Osteocyte (in vitro differentiated cells): ENCODE measurements around the gene NPM3. TPM values are rescaled to one million over a fixed set of nuclear protein-coding genes. Genes with fewer than 3 reads are reported as not detected.
A peak's percentile ranks its signal among the peaks of the same experiment; 100 is the strongest.

ENCODE experiments used
- DNase-seq: peaks from one replicate; pipeline ENCODE4 v3.0.0; 2021; ENCODE audit warnings: mixed read lengths; ENCODE audit not compliant: unreplicated experiment; ENCODE audit errors: extremely low spot score
- H3K27ac Mint-ChIP-seq: one replicate; pipeline ENCODE4 v1.8.0; 2021; ENCODE audit warnings: mild to moderate bottlenecking, mixed read lengths; ENCODE audit not compliant: unreplicated experiment
- H3K27me3 Mint-ChIP-seq: one replicate; pipeline ENCODE4 v1.8.0; 2021; ENCODE audit warnings: mixed read lengths; ENCODE audit not compliant: unreplicated experiment
- H3K36me3 Mint-ChIP-seq: one replicate; pipeline ENCODE4 v1.8.0; 2021; ENCODE audit warnings: mixed read lengths; ENCODE audit not compliant: unreplicated experiment
- H3K4me1 Mint-ChIP-seq: one replicate; pipeline ENCODE4 v1.8.0; 2021; ENCODE audit warnings: mixed read lengths; ENCODE audit not compliant: unreplicated experiment
- H3K4me3 Mint-ChIP-seq: one replicate; pipeline ENCODE4 v1.8.0; 2021; ENCODE audit warnings: mild to moderate bottlenecking, moderate library complexity, mixed read lengths; ENCODE audit not compliant: unreplicated experiment
- H3K9me3 Mint-ChIP-seq: one replicate; pipeline ENCODE4 v1.8.0; 2021; ENCODE audit warnings: mixed read lengths; ENCODE audit not compliant: unreplicated experiment
- total RNA-seq: library from RNA; stranded (reverse); gene quantifications from 2 replicates; pipeline ENCODE4 v1.2.1, GENCODE V29; 2021
- TF ChIP-seq, protein P1 (sequence below): fragments of 200-600 bp; sonication (generic); IDR thresholded peaks from 2 replicates; pipeline ENCODE4 v1.5.0; 2021; ENCODE audit warnings: antibody characterized with exemption, mild to moderate bottlenecking, moderate library complexity

Gene NPM3
- total RNA-seq, 1 donor from 2014 or later: 35.6 TPM

GRCh38 chr10:101774589-101775272, 8.5 kb downstream of the NPM3 start:
- TF ChIP-seq, protein P1, sequence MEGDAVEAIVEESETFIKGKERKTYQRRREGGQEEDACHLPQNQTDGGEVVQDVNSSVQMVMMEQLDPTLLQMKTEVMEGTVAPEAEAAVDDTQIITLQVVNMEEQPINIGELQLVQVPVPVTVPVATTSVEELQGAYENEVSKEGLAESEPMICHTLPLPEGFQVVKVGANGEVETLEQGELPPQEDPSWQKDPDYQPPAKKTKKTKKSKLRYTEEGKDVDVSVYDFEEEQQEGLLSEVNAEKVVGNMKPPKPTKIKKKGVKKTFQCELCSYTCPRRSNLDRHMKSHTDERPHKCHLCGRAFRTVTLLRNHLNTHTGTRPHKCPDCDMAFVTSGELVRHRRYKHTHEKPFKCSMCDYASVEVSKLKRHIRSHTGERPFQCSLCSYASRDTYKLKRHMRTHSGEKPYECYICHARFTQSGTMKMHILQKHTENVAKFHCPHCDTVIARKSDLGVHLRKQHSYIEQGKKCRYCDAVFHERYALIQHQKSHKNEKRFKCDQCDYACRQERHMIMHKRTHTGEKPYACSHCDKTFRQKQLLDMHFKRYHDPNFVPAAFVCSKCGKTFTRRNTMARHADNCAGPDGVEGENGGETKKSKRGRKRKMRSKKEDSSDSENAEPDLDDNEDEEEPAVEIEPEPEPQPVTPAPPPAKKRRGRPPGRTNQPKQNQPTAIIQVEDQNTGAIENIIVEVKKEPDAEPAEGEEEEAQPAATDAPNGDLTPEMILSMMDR: no peak

GRCh38 chr10:101773923-101774588, 9.2 kb downstream of the NPM3 start:
- Mint-ChIP-seq H3K27me3 (peaks cover 69% of the 10 kb centered on the region), H3K27ac (no peak overlapping the region), H3K36me3 (no peaks in the 10 kb centered on the region), H3K4me1 (peaks cover 16% of the 10 kb centered on the region), H3K9me3 (no peaks in the 10 kb centered on the region), H3K4me3 (no peak overlapping the region)
- TF ChIP-seq, protein P1: no peak
- no peak for DNase-seq

More at GRCh38 chr10:101774589-101775272, 8.5 kb downstream of the NPM3 start:
- no peaks in the 10 kb centered on the region for H3K9me3 Mint-ChIP-seq
- peaks cover 22% of the 10 kb centered on the region for H3K4me1 Mint-ChIP-seq
- H3K4me3 Mint-ChIP-seq: peak overlapping the region; percentile 42
- DNase-seq: peak; percentile 81
- peaks cover 70% of the 10 kb centered on the region for H3K27me3 Mint-ChIP-seq
- H3K27ac Mint-ChIP-seq: no peak overlapping the region
- H3K36me3 Mint-ChIP-seq: no peaks in the 10 kb centered on the region

GRCh38 chr10:101772895-101773761, 10.1 kb downstream of the NPM3 start:
- Mint-ChIP-seq H3K9me3 (no peaks in the 10 kb centered on the region), H3K36me3 (no peaks in the 10 kb centered on the region), H3K27ac (no peak overlapping the region), H3K27me3 (peaks cover 69% of the 10 kb centered on the region), H3K4me3 (no peak overlapping the region), H3K4me1 (peaks cover 12% of the 10 kb centered on the region)
- DNase-seq: peak; percentile 60
- TF ChIP-seq, protein P1: no peak

DNA sequence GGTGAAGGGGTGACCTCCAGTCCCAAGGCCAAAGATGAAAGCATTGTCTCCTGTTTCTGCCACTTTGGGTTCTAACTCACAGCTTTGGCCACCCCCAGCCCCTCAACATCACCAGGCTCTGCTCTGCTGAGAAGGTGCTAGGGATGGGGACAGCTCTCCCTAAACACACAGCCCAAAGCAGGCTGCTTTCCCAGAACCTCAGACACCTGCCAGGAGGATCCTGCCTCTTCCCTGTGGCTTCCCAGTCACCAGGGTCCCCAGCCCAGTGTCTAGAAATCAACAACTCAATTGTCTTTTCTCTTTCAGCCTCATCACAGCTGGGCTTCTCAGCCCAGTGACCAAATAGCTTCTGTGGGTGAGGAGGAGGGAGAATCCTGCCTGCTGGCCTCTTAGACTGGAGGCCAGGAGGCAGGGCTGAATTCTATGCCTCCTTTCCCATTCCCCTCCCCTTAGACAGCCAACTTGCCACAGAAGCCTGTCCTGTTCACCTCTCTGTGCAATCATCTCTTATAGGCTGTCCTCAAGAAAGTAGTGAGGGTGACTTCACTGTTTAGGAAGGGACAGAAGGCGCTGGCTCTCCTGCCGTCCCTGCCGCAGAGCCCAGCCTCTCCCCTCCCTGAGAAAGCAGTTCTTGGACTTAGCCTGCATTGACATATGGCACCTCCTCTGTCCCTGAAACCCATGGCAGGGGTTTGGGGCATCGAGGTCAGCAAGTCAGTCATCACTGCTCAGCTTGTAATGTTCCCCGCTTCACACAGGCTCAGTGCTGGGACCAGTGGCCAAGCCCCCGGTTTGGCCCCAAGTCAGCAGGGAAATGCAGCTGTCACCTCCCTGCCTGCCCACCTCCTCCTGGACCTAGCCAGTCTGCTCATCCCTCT, 11.0 kb downstream of the NPM3 start:
- H3K27ac Mint-ChIP-seq: no peak overlapping the region
- TF ChIP-seq, protein P1: no peak
- H3K4me1 Mint-ChIP-seq: peaks cover 12% of the 10 kb centered on the region
- DNase-seq: no peak
- H3K9me3 Mint-ChIP-seq: no peaks in the 10 kb centered on the region
- H3K27me3 Mint-ChIP-seq: peaks cover 64% of the 10 kb centered on the region
- H3K4me3 Mint-ChIP-seq: no peak overlapping the region
- no peaks in the 10 kb centered on the region for H3K36me3 Mint-ChIP-seq
